HG02981 (cell line): ENCODE measurements around the gene SNX18.
"Not testable (repeated sequence)": the region's sequence is repeated elsewhere in the genome, so short reads cannot be mapped to it uniquely, and the experiment has no call there.

Source experiments
- ATAC-seq: cut with Tn5 transposase; IDR thresholded peaks from one replicate; pipeline ENCODE4 v1.9.1; 2021; ENCODE audit warnings: mild to moderate bottlenecking, moderate library complexity; ENCODE audit not compliant: unreplicated experiment

SNX18 gene, protein sequence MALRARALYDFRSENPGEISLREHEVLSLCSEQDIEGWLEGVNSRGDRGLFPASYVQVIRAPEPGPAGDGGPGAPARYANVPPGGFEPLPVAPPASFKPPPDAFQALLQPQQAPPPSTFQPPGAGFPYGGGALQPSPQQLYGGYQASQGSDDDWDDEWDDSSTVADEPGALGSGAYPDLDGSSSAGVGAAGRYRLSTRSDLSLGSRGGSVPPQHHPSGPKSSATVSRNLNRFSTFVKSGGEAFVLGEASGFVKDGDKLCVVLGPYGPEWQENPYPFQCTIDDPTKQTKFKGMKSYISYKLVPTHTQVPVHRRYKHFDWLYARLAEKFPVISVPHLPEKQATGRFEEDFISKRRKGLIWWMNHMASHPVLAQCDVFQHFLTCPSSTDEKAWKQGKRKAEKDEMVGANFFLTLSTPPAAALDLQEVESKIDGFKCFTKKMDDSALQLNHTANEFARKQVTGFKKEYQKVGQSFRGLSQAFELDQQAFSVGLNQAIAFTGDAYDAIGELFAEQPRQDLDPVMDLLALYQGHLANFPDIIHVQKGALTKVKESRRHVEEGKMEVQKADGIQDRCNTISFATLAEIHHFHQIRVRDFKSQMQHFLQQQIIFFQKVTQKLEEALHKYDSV

DNA sequence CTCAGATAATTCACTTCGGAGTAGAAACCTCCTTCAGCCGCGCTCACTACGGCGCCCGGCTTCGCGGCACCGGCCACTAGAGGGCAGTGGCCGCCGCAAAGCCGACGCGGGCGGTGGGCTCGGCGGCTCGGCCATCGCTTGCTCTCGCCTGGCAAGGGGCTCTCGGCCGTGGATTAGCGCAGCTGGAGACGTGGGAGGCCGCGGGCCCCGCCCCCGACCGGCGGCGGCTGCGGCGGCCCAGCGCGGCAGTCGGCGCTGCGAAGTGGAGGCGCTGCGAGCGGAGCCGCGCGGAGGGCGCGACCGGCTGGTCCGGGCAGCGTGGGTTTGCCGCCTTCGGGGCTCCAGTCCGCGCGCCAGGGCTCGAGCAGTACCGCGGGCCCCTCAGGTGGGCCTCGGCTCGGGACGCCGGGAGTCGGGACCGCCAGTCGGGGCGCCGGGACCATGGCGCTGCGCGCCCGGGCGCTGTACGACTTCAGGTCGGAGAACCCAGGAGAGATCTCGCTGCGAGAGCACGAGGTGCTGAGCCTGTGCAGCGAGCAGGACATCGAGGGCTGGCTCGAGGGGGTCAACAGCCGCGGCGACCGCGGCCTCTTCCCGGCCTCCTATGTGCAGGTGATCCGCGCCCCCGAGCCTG, at the start of gene SNX18:
TSS of gene SNX18 (plus strand) at position 248 of the 634 bp plus-strand sequence. CDS start at position 442, 194 bp downstream.
- ATAC-seq = peak; percentile 95

DNA sequence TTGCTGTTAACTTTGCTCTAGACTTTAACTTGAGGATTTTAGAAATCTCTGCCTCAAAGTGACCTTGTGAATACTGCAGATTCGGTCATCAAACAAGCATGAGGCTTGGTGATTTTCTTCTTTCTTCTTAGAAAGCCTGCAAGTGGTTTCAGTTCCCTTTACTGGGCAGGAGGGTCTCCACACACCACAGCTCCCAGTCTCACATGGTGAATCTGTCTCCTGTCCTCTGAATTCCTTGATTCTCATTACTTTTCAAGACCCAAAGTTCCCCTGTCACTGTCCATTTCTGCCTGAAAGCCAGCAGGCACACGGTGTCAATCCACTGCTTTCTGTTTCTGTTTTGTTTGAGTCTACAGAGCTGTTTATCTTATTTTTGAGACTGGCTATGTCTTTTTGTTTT, 47.9 kb upstream of the SNX18 start:
- ATAC-seq = peak; percentile 80

GRCh38 chr5:54470128-54470527, 47.4 kb upstream of the SNX18 start:
- ATAC-seq = no peak

DNA sequence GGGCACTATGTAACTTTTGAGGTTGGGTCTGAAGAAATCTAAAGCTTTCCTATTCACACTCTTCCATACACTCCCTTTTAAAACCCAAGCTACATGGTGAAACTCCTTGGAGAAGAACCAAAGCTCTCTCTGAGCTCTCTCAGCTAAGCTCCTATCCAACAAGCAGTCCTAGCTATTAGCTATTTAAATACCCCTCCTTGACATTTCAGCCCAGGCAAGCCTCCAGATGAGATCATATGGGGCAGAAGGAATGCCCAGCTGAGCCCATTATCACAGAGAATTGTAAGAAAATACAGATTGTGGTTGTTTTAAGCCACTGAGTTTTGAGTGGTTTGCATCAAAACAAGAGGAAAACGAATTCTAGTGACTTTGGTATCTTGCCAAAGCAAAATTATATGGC, 46.9 kb upstream of the SNX18 start:
- ATAC-seq = no peak

DNA sequence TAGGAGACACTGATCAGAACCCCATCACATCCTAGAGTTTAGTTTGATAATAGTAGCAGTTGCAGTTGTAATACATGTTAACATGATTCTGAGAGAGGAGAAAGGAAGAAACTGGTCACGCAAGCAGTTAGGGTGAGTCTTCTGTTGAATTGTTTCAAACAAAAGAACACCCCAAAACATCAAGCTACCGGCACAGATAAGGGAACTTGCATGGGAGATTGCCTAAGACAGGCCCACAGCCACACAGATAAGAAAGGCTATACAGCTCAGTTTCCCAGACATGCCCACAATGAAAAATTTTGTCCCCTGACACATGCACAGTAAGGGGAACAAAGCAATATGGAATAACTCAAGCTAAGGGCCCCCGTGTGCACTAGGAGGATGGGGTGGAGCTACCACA, 46.2 kb upstream of the SNX18 start:
- no peak for ATAC-seq

DNA sequence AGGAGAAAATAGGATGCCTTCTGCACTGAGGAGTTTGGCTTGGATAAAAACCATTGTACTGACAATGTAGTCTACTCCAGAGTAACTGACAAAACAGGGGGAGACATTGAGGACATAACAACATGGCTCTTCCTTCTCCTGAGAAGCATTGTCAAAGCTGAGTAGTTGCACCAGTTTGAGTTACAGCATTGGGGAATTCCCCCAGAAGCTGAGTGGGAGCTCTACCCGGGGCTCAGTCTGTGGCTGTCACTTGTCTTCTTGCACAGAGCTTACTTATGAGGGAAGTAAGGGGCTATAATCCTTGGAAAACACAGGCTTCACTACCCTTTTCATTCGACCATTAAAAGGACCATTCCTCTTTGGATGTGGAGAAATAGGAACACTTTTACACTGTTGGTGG, 40.9 kb upstream of the SNX18 start:
- ATAC-seq = no peak

DNA sequence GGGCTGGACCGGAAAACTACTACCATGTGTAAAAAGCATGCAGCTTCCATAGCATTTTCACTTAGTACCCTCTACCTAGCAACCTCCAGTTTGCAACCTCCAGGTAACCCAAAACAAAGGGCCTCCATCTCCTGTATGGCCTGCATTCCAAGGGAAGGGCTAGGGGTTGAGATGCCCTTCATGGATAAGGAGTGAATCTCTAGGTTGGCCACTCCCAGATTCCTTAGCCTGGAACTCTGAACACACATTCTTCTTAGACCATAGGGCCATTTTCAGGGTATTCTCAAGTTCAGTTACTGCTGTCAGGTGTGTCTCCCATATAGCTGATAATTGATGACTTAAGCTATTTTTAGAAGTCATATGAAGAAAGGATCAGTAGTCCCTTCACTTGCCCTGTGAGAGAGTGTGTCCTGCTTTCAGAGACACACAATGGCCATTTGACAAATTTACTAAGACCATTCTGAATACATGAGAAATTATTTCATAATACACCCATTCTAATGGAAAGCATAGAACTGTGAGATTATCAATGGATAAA, 39.5 kb upstream of the SNX18 start:
- ATAC-seq = no peak

DNA sequence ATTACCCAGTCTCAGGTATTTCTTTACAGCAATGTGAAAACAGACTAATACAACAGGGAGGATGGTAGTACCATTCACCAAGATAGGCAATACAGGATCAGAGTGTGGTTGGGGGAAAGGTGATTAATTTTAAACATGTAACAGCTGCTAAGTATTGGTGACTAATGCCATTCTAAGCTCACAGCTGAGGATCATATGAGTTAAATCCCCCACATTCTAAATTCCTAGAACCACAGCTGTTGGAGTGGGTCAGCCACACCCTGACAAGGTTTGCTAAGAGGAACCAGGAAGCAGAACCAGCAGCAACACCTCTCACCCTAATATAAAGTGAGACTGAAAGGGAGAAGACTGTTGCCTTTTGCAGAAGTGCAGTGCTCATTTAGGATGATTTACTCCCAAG, 37.3 kb upstream of the SNX18 start:
- no peak for ATAC-seq

GRCh38 chr5:54484219-54484894, 33.2 kb upstream of the SNX18 start:
- no peak for ATAC-seq

- ATAC-seq = not testable (repeated sequence)
Observed at GRCh38 chr5:54485659-54486058, 31.9 kb upstream of the SNX18 start.

DNA sequence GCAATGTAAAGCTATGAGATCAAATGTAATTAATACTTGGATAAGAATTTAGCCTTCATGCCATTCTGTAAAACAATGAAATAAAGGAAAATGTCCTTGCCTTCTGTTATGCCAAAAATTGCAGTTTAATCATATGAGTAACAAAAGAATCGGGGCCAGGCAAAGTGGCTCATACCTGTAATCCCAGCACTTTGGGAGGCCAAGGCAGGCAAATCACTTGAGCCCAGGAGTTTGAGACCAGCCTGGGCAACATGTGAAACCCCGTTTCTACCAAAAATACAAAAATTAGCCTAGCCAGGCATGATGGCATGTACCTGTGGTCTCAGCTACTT, 27.9 kb upstream of the SNX18 start:
- ATAC-seq = not testable (repeated sequence)

GRCh38 chr5:54491326-54491725, 26.2 kb upstream of the SNX18 start:
- ATAC-seq = no peak

- ATAC-seq = no peak
Observed at GRCh38 chr5:54492178-54492577, 25.4 kb upstream of the SNX18 start.

- no peak for ATAC-seq
Observed at GRCh38 chr5:54495027-54495426, 22.5 kb upstream of the SNX18 start.

- no peak for ATAC-seq
Observed at GRCh38 chr5:54514291-54514690, 3.3 kb upstream of the SNX18 start.

DNA sequence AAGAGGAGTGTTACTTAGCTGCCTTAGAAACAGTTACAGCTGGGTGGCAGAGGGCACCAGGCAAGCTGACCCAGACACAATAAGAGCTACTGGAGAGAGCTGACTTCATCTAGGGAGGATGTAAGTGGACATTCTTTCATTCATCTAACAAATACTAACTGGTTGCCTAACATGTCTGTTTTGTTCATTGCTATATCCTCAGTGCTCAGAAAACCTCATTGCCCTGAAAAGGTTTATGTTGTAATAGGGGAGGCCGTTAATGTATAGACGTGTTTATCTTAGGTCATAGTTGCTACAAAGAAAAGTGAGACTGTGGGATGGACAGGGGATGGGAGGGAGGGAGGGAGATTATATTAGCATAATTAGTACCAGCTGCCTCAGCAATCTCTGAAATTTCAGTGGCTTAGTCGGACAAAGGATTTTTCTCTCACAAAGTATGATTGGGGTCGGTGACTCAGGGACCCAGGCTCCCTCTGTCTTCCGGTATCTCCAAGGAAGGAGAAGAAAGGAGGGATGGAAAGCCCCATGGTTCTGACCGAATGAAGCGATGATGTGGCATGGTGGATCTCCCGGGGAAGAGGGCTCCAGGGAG, 2.6 kb upstream of the SNX18 start:
- ATAC-seq = no peak

GRCh38 chr5:54515634-54516033, 1.9 kb upstream of the SNX18 start:
- ATAC-seq = no peak

DNA sequence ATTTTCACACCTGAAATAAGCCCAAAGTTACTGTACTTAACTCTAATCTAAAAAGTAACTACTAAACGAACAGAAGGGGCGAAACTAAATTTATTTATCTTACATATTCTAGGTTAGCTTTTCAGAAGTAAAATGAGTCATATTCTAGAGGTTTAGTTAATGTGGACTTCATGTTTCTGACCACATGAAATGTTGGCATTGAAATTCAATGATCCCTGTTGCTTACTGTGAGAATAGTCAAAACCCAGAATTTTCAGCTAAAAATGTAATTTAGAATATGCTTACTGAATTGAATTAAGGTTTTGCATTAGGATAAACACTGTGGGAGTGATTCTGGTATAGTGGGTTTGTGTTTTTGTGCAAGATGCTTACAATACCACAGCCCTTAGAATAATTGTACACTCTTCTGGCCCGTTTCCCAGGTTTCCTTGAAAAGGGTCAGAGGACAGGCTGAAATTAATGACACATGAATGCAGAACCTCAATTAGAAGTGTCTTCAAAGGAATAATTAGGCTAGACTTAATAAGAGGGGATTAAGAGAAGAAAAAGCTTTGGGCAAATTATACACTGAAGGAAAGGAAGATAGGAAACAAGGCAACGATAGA, 1.4 kb upstream of the SNX18 start:
- ATAC-seq = no peak

- ATAC-seq = no peak
Observed at GRCh38 chr5:54517174-54517511, 416 bp upstream of the SNX18 start.

DNA sequence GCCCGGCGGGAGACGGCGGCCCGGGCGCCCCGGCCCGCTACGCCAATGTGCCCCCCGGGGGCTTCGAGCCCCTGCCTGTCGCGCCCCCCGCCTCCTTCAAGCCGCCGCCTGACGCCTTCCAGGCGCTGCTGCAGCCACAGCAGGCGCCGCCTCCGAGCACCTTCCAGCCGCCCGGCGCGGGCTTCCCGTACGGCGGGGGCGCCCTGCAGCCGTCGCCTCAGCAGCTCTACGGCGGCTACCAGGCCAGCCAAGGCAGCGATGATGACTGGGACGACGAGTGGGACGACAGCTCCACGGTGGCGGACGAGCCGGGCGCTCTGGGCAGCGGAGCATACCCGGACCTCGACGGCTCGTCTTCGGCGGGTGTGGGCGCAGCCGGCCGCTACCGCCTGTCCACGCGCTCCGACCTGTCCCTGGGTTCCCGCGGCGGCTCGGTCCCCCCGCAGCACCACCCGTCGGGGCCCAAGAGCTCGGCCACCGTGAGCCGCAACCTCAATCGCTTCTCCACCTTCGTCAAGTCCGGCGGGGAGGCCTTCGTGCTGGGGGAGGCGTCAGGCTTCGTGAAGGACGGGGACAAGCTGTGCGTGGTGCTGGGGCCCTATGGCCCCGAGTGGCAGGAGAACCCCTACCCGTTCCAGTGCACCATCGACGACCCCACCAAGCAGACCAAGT, 723 bp downstream of the SNX18 start:
- peak; percentile 22 for ATAC-seq
